HG02623 (cell line): ENCODE data around the gene ASB6.

ENCODE experiments used
- ATAC-seq: cut with Tn5 transposase; IDR thresholded peaks from one replicate; pipeline ENCODE4 v1.9.1; 2021; ENCODE audit warnings: moderate library complexity; ENCODE audit not compliant: unreplicated experiment

ASB6 gene

DNA sequence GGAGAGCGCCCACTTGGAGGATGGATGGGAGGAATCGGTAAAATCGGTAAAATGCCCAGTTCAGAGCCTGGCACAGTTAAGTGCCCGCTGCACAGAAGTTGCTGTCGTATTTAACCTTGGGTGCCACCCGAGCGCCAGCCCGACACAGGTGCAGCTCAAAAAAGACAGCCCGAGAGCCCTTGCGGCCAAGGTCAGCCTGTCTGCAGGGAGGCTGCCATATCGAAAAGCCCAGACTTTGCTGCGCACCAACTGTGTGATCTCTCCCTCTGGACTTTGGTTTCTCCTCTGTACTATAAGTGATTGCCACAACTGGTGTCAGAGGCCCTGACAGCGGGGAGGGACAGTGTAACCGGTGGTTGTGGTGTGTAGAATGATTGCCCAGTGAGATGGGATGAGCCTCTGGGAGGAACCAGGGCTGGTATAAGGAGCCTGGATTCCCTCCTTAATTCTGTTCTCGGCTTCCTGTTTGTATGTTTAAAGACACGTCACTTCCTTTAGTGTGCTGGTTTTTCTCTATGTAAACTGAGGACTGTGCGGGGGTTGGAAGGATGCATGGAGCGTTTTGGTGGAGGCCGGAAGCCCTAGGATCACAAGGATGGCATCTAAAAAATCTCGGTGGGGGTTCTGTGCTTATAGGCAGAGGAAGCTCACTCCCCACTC is 15.2 kb downstream of the ASB6 start:
- peak; percentile 6 for ATAC-seq

DNA sequence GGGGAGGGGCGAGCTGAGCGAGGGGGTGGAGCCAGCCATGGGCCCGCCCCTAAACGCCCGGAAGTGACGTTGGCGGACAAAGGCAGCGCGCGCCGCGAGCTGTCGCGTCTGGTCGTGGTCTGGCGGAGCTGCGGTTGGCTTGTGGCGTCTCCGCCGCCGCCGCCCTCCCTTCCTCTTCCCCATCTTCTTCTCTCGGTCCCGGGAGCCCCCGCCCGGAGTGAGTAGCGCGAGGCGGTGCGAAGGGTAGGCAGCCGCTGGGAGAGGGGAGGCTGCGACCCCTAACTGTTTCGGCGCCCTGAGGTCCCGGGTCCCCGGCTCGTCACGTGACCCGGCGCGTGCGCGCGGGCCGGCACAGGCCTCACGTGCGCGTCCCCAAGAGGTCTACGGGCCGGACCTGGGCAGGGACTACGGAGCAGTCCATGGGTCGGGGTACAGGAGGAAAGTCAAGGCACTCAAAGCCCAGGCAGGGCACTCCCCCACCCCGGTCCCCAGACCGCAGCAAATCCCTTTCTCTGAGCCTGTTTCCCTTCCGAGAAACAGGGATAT is 15.8 kb downstream of the ASB6 start, which contains the start of gene NTMT1:
Gene NTMT1 (plus strand): TSS at position 85 of the 546 bp plus-strand sequence. CDS start 6,541 bp downstream, outside the sequence.
- peak; percentile 58 for ATAC-seq

DNA sequence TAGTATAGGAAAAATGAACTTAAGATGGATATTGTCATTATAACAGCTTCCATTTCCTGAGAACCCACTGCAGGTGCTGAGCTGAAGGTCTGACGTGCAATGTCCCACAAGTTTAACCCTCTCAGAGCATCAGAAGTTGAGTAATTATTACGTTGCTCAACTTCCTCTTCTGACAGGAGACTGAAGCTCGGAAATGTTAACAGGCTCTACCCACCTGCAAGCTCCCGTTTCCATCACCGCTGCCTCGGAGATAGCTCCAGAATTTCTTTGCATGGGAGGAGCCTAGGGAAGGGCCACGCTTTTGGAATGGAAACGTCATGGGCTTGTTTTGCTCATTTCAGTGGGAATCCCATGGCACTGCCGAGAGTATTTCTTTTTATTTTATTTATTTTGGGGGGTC is 17.0 kb downstream of the ASB6 start:
- no peak for ATAC-seq

DNA sequence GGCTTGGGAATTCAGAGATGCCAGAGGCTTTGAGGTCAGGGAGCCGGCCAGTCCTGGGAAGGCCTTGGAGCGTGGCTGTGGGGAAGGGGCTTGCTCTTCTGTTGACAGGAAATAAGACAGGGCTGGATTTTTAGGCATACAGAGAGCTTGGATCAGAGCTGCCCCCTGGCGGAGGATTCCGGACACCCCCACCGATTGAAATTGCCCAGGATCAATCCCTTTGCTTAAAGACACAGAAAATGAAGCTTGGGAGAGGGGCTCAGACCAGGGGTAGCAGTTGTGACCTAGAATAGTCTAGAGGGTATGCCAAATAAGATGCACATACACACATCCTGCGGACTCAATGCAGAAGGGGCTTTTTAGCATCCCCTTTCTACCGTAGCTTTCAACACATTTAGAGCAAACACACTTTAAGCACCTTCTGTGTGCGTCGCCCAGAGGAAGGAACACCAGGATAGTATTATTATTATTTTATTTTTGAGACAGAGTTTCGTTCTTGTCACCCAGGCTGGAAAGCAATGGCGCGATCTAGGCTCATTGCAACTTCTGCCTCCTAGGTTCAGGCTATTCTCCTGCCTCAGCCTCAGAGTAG is 17.7 kb downstream of the ASB6 start:
- no peak for ATAC-seq

DNA sequence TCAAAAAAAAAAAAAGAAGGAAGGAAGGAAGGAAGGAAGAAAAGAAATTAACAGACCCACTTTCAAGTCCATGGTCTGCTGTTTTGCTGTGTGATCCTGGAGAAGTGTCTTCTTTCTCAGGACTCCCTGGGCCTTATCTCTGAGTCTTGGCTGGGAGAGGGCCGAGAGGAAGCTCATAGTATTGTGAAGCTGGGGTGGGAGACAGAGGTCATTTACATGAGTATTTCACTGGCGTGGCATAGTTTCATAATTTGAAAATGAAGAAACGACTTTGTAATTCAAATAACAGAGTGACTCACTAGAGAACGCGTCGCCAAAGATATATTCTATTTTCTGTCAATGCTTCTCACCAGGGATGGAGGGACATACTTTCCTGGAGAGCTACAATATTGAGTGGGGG is 18.6 kb downstream of the ASB6 start:
- ATAC-seq: no peak

DNA sequence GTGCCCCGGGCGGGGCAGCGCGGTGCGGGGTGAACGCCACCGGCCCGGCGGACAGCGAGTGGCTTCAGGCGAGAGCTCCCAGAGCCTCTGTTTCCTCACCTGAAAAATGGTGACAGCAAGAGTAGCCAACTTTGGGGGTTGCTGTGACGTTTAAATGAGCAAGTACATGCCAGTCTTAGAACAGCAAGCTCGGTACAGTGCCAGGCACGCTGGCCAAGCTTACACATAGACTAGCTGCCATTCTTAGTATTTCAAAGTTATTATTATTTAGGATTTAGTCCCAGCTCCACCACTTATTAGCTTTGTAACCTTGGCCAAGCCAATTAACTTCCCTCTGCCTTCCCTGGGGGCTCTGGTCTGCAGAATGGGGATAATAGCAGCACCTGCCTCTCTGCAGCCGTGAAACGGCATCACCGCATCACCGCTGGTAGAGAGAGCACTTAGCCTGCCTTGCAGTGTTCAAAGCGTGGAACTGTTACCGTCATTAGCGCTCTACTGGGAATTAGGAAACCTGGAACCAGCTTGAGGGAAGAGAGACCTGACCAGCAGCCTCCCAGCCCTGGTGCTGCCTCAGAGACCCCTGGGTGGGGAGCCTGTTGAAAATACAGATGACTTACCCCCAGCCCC is 21.2 kb downstream of the ASB6 start, which contains the start of gene C9orf50:
Gene C9orf50 (minus strand): TSS at position 433 of the 627 bp plus-strand sequence. CDS start 527 bp downstream, outside the sequence.
- ATAC-seq: no peak

DNA sequence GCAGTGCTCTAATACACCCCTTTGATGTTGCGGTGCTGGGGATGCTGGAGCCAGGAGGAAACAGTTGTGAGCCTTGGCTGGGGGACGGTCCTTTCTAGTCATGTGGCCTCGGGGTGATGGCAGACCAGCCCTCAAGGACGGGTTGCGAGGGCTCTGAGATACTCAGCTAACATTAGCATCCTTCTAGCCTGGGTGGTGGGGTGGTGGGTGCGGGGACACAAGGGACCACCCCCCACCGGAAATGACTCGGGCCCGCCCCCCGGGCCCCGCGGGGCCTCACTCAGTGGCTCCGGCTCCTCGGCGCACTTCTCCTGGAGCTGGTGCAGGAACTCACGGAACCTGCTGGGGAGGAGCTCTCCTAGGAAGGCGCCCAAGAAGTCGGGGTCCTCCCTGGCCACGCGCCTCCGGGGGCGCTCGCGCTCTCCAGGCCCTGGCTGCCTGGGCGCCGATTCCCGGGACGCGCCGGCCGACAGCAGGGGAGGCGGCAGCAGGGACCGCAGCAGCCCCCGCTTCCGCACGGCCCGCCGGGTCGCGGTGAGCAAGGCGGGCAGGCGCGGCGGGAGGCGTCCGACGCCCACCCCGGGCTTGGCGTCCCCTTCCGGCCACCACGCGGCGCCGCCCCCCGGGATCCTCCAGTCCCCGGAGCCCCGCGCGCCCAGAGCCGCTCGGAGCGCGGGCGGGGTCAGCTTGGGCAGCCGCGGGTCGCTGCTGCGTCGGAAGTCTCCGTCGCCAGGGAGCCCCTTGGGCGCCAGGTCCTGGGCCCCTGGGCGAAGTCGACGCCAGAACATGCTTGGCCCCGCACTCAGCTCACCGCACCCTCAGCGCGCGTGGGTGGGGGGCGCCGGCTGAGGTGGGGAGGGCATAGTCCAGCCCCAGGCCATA is 21.9 kb downstream of the ASB6 start:
- ATAC-seq: no peak

DNA sequence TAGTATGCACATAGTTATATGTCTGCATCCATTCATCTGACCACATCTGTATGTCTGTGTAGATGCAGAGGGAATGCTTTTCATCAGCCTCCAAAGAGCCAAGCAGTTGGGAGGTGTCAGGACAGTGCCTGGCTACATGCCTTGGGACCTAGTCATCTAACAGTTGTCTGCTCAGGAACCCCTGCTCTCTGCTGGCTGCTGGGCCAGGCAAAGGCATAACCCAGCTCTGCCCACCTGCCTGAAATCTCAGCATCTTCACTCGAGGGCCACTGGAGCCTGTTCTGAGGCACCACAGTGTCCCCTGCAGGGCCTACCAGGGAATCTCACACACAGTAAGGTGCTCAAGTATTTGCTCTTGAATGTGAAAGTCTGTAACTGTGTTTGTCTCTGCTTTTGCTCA is 24.8 kb downstream of the ASB6 start:
- no peak for ATAC-seq

DNA sequence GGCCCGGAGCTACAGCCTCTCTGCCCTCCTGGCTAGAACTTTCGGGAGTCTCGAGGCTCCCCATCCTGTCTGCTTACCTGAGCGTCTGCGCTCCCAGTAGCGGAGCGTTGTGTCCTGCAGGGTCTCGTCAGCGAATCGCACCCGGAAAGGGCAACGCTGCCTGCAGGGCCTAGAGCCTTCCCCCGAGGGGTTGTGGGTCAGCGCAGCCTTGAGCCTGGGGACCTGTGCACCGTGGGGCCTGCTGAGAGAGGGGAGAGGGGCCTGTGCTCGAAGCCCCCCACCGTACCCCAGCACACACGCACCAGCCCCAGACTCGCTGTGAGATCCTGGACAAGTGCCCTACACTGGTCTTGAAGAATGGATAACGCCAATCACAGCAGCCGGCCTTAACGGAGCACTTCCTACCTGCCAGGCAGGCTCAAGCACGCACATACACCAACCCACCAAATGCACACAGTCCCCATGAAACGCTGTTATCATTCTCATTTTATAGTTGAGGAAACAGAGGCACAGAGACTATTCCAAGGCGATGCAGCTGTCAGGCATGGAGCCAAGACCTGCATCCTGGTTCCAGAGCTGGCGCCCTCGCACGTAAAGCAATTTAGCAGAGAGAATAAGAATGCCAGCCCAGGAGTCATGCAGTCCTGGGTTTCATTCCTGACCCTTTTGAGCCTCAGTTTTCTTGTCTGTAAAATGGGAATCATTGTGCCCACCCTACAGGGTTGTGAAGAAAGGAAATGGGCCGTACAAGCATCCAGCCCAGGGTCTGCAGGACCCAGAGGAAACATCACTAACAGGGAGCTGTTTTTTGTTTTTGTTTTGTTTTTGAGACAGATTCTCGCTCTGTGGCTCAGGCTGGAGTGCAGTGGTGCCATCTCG is 26.3 kb downstream of the ASB6 start:
- ATAC-seq: no peak

DNA sequence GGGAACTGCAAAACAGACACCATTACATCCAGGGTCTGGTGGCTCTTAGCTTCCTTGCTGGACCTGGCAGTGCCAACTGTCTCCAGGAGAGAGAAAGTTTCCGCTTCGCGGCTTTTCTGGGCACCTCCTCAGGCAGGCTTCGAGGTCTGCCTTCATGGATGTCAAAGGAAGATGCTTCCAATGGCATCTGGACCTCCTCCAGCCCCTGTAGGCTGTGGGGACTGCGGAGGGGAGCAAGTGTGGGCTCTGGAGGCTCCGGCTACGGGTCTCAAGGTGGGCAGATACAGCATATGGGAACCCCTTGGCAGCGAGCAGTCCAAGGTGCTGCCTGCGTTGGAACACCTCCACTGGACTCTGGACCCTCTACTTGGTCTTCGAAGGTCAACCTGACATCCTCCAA is 27.0 kb downstream of the ASB6 start:
- no peak for ATAC-seq

DNA sequence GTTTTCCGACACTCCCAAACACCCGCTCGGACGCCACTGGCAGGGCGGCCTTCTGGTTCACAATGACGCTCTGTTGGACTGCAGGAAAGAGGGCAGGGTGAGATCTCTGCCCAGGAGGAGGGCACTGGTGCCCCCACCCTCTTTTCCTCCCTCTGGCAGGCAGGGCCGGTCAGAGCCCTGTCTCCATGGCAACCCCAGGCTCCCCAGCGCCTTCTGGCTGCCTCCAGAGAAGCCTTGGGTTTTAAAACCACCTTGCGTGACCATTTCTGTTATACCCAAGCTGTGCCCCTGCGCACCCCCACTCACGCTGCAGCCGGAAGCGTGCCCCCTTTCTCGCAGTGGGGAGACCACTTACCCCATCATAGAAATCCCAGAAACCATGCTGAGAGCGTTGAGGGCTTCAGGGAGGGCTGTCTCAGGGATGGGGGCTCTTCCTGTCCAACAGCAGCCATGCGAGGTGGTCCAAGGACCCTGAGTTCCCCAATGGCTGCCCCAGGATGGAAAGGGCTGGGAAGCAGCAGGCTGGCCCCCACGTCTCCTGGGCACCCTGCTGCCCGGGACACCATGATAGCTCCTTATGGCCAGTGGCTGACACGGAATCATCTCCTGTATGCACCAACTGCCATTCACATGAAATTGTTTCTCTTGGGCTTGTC is 28.3 kb downstream of the ASB6 start:
- ATAC-seq: no peak

DNA sequence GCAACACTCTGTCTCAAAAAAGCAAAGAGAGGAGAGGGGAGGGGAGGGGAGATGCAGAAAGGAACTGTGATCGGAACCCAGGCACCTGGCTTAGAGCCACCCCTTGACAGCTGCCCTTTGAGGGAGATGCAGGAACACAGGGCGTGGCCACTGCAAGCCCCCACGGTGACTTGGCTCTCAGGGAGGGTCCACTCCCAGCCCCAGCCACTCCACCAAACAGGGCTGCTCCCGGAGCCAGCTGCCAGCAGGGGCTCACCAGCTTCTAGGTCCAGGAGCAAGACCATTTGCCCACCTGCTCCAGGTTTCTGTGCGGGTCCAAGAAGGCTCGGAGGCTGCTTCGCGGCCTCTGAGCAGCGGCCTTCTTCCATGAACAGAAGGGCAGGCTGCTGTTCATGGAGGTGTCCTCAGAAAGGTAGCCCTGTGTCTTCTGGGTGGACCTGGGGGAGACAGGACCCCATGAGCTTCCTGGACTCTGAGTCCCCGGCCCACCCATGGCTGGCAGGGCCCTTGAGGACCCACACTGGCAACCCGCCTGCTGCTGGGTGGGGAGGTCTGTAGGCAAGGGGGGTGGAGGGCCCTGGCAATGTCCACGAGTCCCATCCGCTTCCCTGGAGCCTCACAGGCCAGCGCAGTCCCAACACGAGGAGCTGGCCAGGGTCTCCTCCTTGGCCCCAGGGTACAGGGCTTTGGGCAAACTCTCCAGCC is 29.0 kb downstream of the ASB6 start:
- ATAC-seq: no peak

DNA sequence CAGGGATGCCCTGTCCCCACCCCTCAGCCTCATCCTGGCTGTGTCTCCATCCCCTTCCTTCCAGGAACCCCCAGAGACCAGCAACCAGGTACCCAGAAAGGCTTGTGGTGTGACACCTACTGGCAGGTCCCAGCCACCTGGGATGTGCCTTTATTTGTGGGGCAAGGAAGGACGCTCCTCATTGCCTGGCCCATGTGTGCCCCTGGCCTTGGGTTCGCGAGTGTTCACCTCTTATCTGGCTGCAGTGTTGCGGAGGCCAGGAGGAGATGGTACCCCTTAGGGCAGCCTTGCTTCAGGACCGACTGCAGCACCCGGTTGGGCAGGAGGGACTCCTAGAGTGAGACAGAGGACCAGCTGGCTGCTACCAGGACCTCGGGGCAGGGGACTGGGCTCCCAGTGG is 29.8 kb downstream of the ASB6 start:
- no peak for ATAC-seq

DNA sequence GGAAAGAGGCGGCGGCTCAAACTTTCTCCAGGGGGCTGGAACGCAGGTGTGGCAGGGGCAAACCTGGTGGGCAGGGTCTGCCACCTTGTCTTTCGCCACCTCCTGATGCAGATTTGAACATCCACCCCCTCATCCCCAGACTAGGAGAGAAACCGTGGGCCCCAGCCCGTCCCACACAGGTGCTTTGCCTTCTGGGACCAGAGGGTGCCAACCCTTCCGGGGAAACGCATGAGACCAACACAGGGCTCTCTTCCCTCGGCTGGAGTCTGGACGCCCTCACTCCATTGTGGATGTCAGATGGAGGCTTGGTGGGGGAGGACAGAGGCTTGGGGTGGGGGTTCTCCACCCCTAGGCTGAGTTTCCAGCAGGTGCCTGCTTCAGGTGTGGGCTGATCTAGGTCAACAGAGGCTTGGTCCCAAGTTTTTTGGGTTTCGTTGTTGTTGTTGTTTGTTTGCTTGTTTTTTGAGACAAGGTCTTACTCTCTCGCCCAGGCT is 30.6 kb downstream of the ASB6 start:
- no peak for ATAC-seq

DNA sequence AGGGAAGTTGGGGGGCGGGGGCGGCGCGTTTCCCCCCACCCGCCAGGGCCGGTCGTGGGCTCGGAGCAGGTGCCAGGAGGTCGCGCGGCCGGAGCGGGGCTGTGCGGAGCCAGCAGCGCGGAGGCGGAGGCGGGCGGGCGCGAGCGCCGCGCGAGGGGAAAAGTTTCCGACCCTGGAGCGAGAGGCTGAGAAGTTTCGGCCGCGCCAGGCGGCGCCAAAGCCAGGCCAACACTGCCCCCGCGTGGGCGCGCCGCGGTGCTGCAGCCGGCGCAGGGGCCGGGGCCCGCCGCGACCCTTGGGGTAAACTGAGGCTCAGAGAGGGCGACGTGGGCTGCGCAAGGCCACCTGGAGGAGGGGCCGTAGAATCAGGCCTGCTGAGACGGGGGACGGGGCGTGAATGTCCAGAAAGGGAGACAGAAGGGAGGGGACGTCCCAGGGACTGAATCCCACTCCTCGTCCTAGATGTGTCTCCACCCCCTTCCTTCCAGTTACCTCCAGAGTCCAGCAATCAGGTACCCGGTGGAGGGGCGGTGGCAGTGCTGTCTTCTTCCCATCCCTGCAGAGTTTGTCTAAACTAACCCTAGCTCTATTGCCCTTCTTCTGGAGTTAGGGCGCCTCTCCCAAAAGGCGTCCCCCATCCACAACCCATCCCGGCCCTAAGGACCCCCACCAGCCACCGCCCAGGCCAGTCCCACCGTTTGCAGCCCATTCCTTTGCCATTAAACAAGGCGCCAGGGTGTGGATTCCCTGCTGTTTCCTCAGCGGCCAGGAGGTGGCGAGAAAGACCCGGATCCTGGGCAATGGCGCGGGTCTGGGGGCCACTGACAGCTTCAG is 31.3 kb downstream of the ASB6 start:
- ATAC-seq: peak; percentile 42

DNA sequence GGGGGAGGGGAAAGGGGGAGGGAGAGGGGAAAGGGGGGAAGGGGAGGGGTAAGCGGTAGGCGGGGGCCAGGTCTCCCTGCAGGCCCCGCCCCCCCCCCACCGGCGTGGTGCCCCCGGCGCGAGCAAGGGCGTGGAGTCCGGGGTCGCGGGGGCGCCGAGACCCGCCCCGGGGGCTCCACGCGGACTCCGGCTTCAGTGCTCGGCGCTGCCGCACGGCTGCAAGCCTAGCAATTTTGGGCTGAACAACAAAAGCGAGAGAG is 31.8 kb downstream of the ASB6 start:
- ATAC-seq: no peak

DNA sequence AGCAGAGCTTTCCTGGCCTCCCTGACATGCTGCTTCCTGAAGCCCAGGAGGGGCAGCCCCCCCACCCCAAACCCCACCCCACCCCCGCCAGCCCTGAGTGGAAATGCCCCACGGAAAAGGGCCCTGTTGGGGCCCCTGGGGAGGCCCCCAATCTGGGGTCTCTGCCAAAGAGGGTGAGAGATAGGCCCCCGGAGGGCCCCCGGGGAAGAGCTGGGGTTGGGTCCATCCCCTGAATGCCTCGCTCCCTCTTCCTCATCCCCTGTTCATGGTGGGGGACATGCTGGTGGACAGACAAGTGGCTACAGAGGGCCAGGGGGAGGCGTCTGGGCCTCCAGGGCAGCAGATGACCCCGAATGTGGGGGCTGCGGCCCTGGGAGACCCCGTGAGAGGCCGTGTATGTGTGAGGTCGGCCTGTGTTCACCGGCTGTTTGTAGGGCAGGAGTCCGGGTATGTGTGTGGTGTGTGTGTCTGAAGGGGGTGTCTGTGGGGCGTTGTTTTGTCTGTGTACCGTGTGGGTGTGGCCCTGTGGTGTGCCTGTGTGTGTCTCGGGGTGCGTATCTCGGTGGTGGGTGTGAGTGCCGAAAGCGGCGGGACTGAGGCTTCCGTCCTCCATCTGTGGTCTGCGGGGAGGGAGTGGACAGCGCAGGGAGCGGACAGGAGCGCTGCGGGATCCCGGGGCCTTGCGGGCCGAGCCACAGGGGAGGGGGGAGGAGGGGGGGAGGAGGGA is 32.3 kb downstream of the ASB6 start:
- no peak for ATAC-seq
